Neuronal stem cell (in vitro differentiated cells): ENCODE data around the gene PRXL2B.
A peak's percentile ranks its signal among the peaks of the same experiment; 100 is the strongest.

ENCODE experiments used
- DNase-seq: peaks from one replicate; pipeline ENCODE4 v3.0.0-alpha.2; 2013; ENCODE audit warnings: low spot score
- H2AFZ ChIP-seq: one replicate; pipeline ENCODE4 v1.6.1; 2013; ENCODE audit warnings: mild to moderate bottlenecking, low read length, inconsistent platforms
- H2AK5ac ChIP-seq: 2 replicates; pipeline ENCODE4 v1.6.1; 2013; ENCODE audit warnings: low read depth, mild to moderate bottlenecking, inconsistent platforms, low read length, moderate library complexity, mixed read lengths
- H2BK120ac ChIP-seq: 2 replicates; pipeline ENCODE4 v1.6.1; 2013; ENCODE audit warnings: low read depth, mild to moderate bottlenecking, inconsistent platforms, low read length, moderate library complexity, mixed read lengths
- H2BK12ac ChIP-seq: one replicate; pipeline ENCODE4 v1.6.1; 2013; ENCODE audit warnings: low read length, inconsistent platforms
- H2BK15ac ChIP-seq: 2 replicates; pipeline ENCODE4 v1.6.1; 2013; ENCODE audit warnings: mild to moderate bottlenecking, low read length, inconsistent platforms, mixed read lengths
- H2BK5ac ChIP-seq: one replicate; pipeline ENCODE4 v1.6.1; 2013; ENCODE audit warnings: inconsistent platforms, mild to moderate bottlenecking, low read length, moderate library complexity
- H3K14ac ChIP-seq: one replicate; pipeline ENCODE4 v1.6.1; 2013; ENCODE audit warnings: low read length, inconsistent platforms
- H3K18ac ChIP-seq: 2 replicates; pipeline ENCODE4 v1.6.1; 2013; ENCODE audit warnings: low read length, inconsistent platforms
- H3K23ac ChIP-seq: 2 replicates; pipeline ENCODE4 v1.6.1; 2013; ENCODE audit warnings: low read depth, mild to moderate bottlenecking, mixed read lengths, low read length, inconsistent platforms; ENCODE audit not compliant: poor library complexity
- H3K27ac ChIP-seq: replicated peaks from 3 replicates; pipeline ENCODE4 v1.5.1; 2013; ENCODE audit warnings: low read length, inconsistent platforms
- H3K27me3 ChIP-seq, 3 experiments: 2 replicates each; pipeline ENCODE4 v1.6.1; 2013; ENCODE audit warnings: low read length in 3 of 3, mild to moderate bottlenecking in 2 of 3, inconsistent platforms in 1 of 3, low read depth in 1 of 3, mixed read lengths in 1 of 3, moderate library complexity in 1 of 3; ENCODE audit not compliant: control insufficient read depth in 3 of 3, insufficient read depth in 3 of 3
- H3K36me3 ChIP-seq, 2 donors: replicated peaks in 1 of 2; 2 replicates each; pipeline ENCODE4 v1.6.1; 2013; ENCODE audit warnings: low read length in 2 of 2; ENCODE audit not compliant: control insufficient read depth in 2 of 2, insufficient read depth in 2 of 2
- H3K4ac ChIP-seq: 2 replicates; pipeline ENCODE4 v1.6.1; 2013; ENCODE audit warnings: inconsistent platforms, mild to moderate bottlenecking, low read length, moderate library complexity
- H3K4me1 ChIP-seq, 2 donors: 1 replicate in 1 of 2; 2 replicates in 1 of 2; pipeline ENCODE4 v1.6.1; 2013; ENCODE audit warnings: low read length in 2 of 2, low read depth in 1 of 2; ENCODE audit not compliant: control insufficient read depth in 2 of 2, insufficient read depth in 1 of 2
- H3K4me2 ChIP-seq: one replicate; pipeline ENCODE4 v1.6.1; 2013; ENCODE audit warnings: mild to moderate bottlenecking, low read length, inconsistent platforms; ENCODE audit not compliant: insufficient read depth, poor library complexity, severe bottlenecking
- H3K4me3 ChIP-seq, 2 donors: 2 replicates each; pipeline ENCODE4 v1.5.1; 2013; ENCODE audit warnings: low read length in 2 of 2, mild to moderate bottlenecking in 2 of 2, inconsistent platforms in 1 of 2, moderate library complexity in 1 of 2
- H3K79me1 ChIP-seq: one replicate; pipeline ENCODE4 v1.6.1; 2013; ENCODE audit warnings: low read depth, mild to moderate bottlenecking, inconsistent platforms, low read length, moderate library complexity
- H3K9ac ChIP-seq: one replicate; pipeline ENCODE4 v1.6.1; 2013; ENCODE audit warnings: mild to moderate bottlenecking, low read depth, low read length, inconsistent platforms; ENCODE audit not compliant: poor library complexity
- H3K9me3 ChIP-seq, 2 donors: replicated peaks in 1 of 2; 2 replicates each; pipeline versions ENCODE3 to v1.6.1; 2013; ENCODE audit warnings: low read length in 2 of 2, mild to moderate bottlenecking in 2 of 2, inconsistent platforms in 1 of 2, low read depth in 1 of 2, mixed read lengths in 1 of 2, moderate library complexity in 1 of 2; ENCODE audit not compliant: control insufficient read depth in 2 of 2, insufficient read depth in 1 of 2
- H4K8ac ChIP-seq: one replicate; pipeline ENCODE4 v1.6.1; 2013; ENCODE audit warnings: low read depth, mild to moderate bottlenecking, inconsistent platforms, low read length, moderate library complexity
- H4K91ac ChIP-seq: one replicate; pipeline ENCODE4 v1.6.1; 2013; ENCODE audit warnings: low read length, low read depth, mild to moderate bottlenecking, inconsistent platforms; ENCODE audit not compliant: poor library complexity
- WGBS, 2 donors: extraction: QIAGEN DNeasy Blood & Tissue Kit; methylation state at CpG; one replicate each; pipeline ENCODE4 v1.1.7; 2013; ENCODE audit warnings: missing lambda C conversion rate in 2 of 2, mixed read lengths in 1 of 2; ENCODE audit not compliant: insufficient read length in 2 of 2, insufficient replicate concordance in 1 of 2; ENCODE audit errors: extremely low coverage in 2 of 2; 5-methylcytosine and 5-hydroxymethylcytosine counted together

Gene PRXL2B

DNA sequence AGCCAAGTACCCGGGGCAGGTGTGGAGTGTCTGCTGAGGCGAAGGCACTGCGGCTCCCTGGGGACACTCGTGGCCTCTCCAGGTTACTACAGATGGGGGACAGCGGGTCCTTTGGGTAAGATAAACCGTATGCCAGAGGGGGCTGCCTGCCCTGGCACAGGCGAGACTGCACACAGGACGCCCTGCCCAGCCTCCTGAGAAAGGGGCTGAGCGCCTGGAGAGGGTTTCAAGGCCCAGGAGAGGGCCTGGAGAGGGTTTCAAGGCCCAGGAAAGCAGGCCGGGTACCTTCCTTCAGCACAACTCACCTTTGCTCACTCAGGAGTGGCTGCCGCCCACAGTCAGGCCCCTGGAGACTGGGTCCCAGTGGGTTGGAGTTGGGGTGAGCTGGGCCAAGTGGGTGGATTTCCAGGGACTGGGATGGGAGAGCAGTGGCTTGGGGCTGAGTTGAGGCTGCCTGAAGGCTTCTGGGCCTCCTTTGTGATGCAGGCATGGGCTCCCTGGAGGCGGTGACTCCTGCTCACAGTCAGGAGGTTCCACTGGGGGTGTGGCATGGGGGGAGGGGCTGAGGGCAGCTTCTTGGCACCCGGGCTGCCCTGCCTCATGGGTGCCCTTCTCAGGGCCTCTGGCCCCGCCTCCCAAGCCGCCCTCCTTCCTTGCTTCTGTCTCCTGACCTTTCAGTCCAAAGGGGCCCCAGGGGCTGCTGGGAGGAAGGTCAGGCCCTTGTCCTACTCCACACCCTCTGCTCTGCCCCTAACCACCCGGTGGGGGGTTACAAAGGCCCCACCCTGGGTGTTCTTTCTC, 46.2 kb downstream of the PRXL2B start, which contains the start of gene MMEL1:
Gene MMEL1, minus strand, starts transcription at position 456 of the 801 bp plus-strand sequence. CDS start 3,532 bp downstream, outside the sequence.
- no peak within 1 kb of the TSS for H3K4me2 ChIP-seq
- WGBS, 2 donors, result no CpG with 5 or more reads among the region's 16 CpGs
- H3K27me3 ChIP-seq, result peaks cover 15 to 44% (median 31%) of the 10 kb centered on the region in 3 experiments
- peak within 1 kb of the TSS; percentile 84 for H2BK15ac ChIP-seq
- DNase-seq, result no peak
- H3K79me1 ChIP-seq, result no peaks in the 10 kb centered on the region
- H3K36me3 ChIP-seq, result no peaks in the 10 kb centered on the region
- no peak within 1 kb of the TSS for H3K9ac ChIP-seq
- H3K14ac ChIP-seq, result peak within 1 kb of the TSS; percentile 50
- peak within 1 kb of the TSS; percentile 73 for H3K18ac ChIP-seq
- H2BK120ac ChIP-seq, result peak within 1 kb of the TSS; percentile 8
- no peak within 1 kb of the TSS for H3K4me3 ChIP-seq
- peak within 1 kb of the TSS; percentile 90 for H2AK5ac ChIP-seq
- no peak within 1 kb of the TSS for H4K8ac ChIP-seq
- H2AFZ ChIP-seq, result no peak within 1 kb of the TSS
- H4K91ac ChIP-seq, result peak within 1 kb of the TSS; percentile 27
- peak within 1 kb of the TSS; percentile 68 for H2BK5ac ChIP-seq
- H3K9me3 ChIP-seq, result peaks cover 7 to 19% of the 10 kb centered on the region in 2 donors
- H3K23ac ChIP-seq, result no peak within 1 kb of the TSS
- peaks cover 3 to 8% of the 10 kb centered on the region in 2 donors for H3K4me1 ChIP-seq
- no peak within 1 kb of the TSS for H3K4ac ChIP-seq
- H2BK12ac ChIP-seq, result peak within 1 kb of the TSS; percentile 31
- no peak within 1 kb of the TSS for H3K27ac ChIP-seq

- no peak overlapping the region for H3K4ac ChIP-seq
- no peaks in the 10 kb centered on the region for H3K36me3 ChIP-seq
- H3K9ac ChIP-seq, result no peak overlapping the region
- H3K79me1 ChIP-seq, result no peaks in the 10 kb centered on the region
- H4K91ac ChIP-seq, result no peak overlapping the region
- H2BK12ac ChIP-seq, result peak overlapping the region; percentile 31
- no peak overlapping the region for H3K23ac ChIP-seq
- peak overlapping the region; percentile 84 for H2BK15ac ChIP-seq
- peak overlapping the region; percentile 68 for H2BK5ac ChIP-seq
- DNase-seq, result no peak
- no peak overlapping the region for H3K27ac ChIP-seq
- H3K4me3 ChIP-seq, result no peak overlapping the region
- peaks cover 0 to 3% of the 10 kb centered on the region in 2 donors for H3K4me1 ChIP-seq
- peaks cover 14 to 37% (median 24%) of the 10 kb centered on the region in 3 experiments for H3K27me3 ChIP-seq
- peak overlapping the region; percentile 50 for H3K14ac ChIP-seq
- no peak overlapping the region for H2AFZ ChIP-seq
- no peak overlapping the region for H4K8ac ChIP-seq
- no peak overlapping the region for H3K4me2 ChIP-seq
- H3K18ac ChIP-seq, result peak overlapping the region; percentile 73
- peak overlapping the region; percentile 11 for H2AK5ac ChIP-seq
- no CpG with 5 or more reads among the region's 12 CpGs for WGBS, 2 donors
- H2BK120ac ChIP-seq, result no peak overlapping the region
- H3K9me3 ChIP-seq, result peaks cover 7 to 19% of the 10 kb centered on the region in 2 donors
Measured at GRCh38 chr1:2633366-2633935, 46.9 kb downstream of the PRXL2B start.

- H2BK120ac ChIP-seq, result no peak overlapping the region
- no peak for DNase-seq
Measured at GRCh38 chr1:2633936-2634491, 47.4 kb downstream of the PRXL2B start.

More at GRCh38 chr1:2633936-2634491, 47.4 kb downstream of the PRXL2B start:
- H4K91ac ChIP-seq, result no peak overlapping the region
- no peaks in the 10 kb centered on the region for H3K79me1 ChIP-seq
- no peak overlapping the region for H3K27ac ChIP-seq
- no peak overlapping the region for H3K4me3 ChIP-seq
- no peak overlapping the region for H3K9ac ChIP-seq
- H3K23ac ChIP-seq, result no peak overlapping the region
- H2BK15ac ChIP-seq, result peak overlapping the region; percentile 84
- H3K4ac ChIP-seq, result no peak overlapping the region
- no CpG with 5 or more reads among the region's 8 CpGs for WGBS, 2 donors
- H4K8ac ChIP-seq, result no peak overlapping the region
- H3K36me3 ChIP-seq, result no peaks in the 10 kb centered on the region
- H2AK5ac ChIP-seq, result peak overlapping the region; percentile 87
- H2BK5ac ChIP-seq, result peak overlapping the region; percentile 68
- peaks cover 0 to 3% of the 10 kb centered on the region in 2 donors for H3K4me1 ChIP-seq
- H3K18ac ChIP-seq, result peak overlapping the region; percentile 73
- H3K27me3 ChIP-seq, result peaks cover 10 to 34% (median 19%) of the 10 kb centered on the region in 3 experiments
- H2BK12ac ChIP-seq, result peak overlapping the region; percentile 31
- peak overlapping the region; percentile 50 for H3K14ac ChIP-seq
- no peak overlapping the region for H2AFZ ChIP-seq
- H3K4me2 ChIP-seq, result no peak overlapping the region
- peaks cover 7 to 19% of the 10 kb centered on the region in 2 donors for H3K9me3 ChIP-seq
